SK-N-SH (cell line): ENCODE data around the gene TDRKH. TPM values are rescaled to one million over a fixed set of nuclear protein-coding genes. Genes with fewer than 3 reads are reported as not detected.

Source experiments
- CTCF ChIA-PET: fragments of 300-600, 350-600 bp; formaldehyde crosslinking; extraction: SDS; loops from one replicate; lab custom pipeline; 2021; lab: Yijun Ruan, JAX
- POLR2A ChIA-PET: fragments of 350-600 bp; sonication (Branson Sonifier 250); formaldehyde crosslinking; extraction: SDS; loops from one replicate; lab custom pipeline; 2020; ENCODE audit warnings: antibody characterized with exemption, inconsistent platforms; lab: Yijun Ruan, JAX
- DNase-seq: peaks from one replicate; pipeline ENCODE4 v3.0.0; 2012
- H2AFZ ChIP-seq: fragments of 200-600 bp; sonication (generic); 2 replicates; pipeline ENCODE4 v1.8.1; 2016; ENCODE audit warnings: antibody characterized with exemption, mild to moderate bottlenecking, low read depth
- H3F3A ChIP-seq: fragments of 200-600 bp; sonication (generic); replicated peaks from 2 replicates; pipeline ENCODE3; 2016; ENCODE audit warnings: antibody characterized with exemption, mild to moderate bottlenecking; ENCODE audit not compliant: insufficient read depth
- H3K27ac ChIP-seq, 2 experiments: fragments of 200-500 bp in 1 of 2; fragments of 200-600 bp in 1 of 2; sonication (Bioruptor generic) in 1 of 2; sonication (generic), shearing (Covaris generic) in 1 of 2; 2 replicates each; pipeline versions ENCODE4 v1.5.1 to v1.6.1; 2014 to 2016; ENCODE audit warnings: low read depth in 2 of 2, inconsistent platforms in 1 of 2, low read length in 1 of 2, mild to moderate bottlenecking in 1 of 2, mixed read lengths in 1 of 2
- H3K27me3 ChIP-seq: fragments of 200-600 bp; sonication (generic), shearing (Covaris generic); 2 replicates; pipeline ENCODE4 v1.6.1; 2016; ENCODE audit warnings: mixed run types; ENCODE audit not compliant: insufficient read depth
- H3K36me3 ChIP-seq, 2 experiments: fragments of 200-500 bp in 1 of 2; fragments of 200-600 bp in 1 of 2; sonication (Bioruptor generic) in 1 of 2; sonication (generic) in 1 of 2; replicated peaks in 1 of 2; 2 replicates each; pipeline versions ENCODE3 to v1.5.1; 2014 to 2016; ENCODE audit warnings: low read length in 1 of 2, mild to moderate bottlenecking in 1 of 2; ENCODE audit not compliant: insufficient read depth in 2 of 2, control insufficient read depth in 1 of 2
- H3K4me1 ChIP-seq, 2 experiments: fragments of 200-500 bp in 1 of 2; fragments of 200-600 bp in 1 of 2; sonication (Bioruptor generic) in 1 of 2; sonication (generic), shearing (Covaris generic) in 1 of 2; 2 replicates each; pipeline versions ENCODE4 v1.5.1 to v1.6.1; 2014 to 2016; ENCODE audit warnings: low read depth in 1 of 2, low read length in 1 of 2, mixed run types in 1 of 2; ENCODE audit not compliant: insufficient read depth in 2 of 2, control insufficient read depth in 1 of 2
- H3K4me2 ChIP-seq: fragments of 200-600 bp; sonication (generic), shearing (Covaris generic); 2 replicates; pipeline ENCODE4 v1.6.1; 2017; ENCODE audit warnings: mixed run types
- H3K4me3 ChIP-seq, 2 experiments: fragments of 200-500 bp in 1 of 2; fragments of 200-600 bp in 1 of 2; sonication (Bioruptor generic) in 1 of 2; sonication (generic), shearing (Covaris generic) in 1 of 2; 2 replicates each; pipeline versions ENCODE4 v1.5.1 to v1.8.1; 2014 to 2016; ENCODE audit warnings: low read depth in 2 of 2, inconsistent platforms in 1 of 2, low read length in 1 of 2, mild to moderate bottlenecking in 1 of 2, mixed read lengths in 1 of 2, moderate library complexity in 1 of 2
- H3K79me2 ChIP-seq: fragments of 200-600 bp; sonication (generic); 2 replicates; pipeline ENCODE4 v1.8.1; 2017; ENCODE audit warnings: mild to moderate bottlenecking; ENCODE audit not compliant: insufficient read depth
- H3K9ac ChIP-seq: fragments of 200-600 bp; sonication (generic); 2 replicates; pipeline ENCODE4 v1.6.1; 2017; ENCODE audit warnings: mixed run types
- H3K9me2 ChIP-seq: fragments of 200-600 bp; sonication (generic); 2 replicates; pipeline ENCODE4 v1.6.1; 2017; ENCODE audit warnings: mixed run types
- H3K9me3 ChIP-seq: fragments of 200-600 bp; sonication (generic); 2 replicates; pipeline ENCODE4 v1.6.1; 2017; ENCODE audit warnings: mixed run types, mild to moderate bottlenecking, moderate library complexity
- H4K20me1 ChIP-seq: fragments of 200-600 bp; sonication (generic); 2 replicates; pipeline ENCODE4 v1.6.1; 2017; ENCODE audit warnings: mild to moderate bottlenecking, mixed run types; ENCODE audit not compliant: insufficient read depth
- MEF2A ChIP-seq: IDR thresholded peaks from 2 replicates; pipeline ENCODE4 v1.4.0; 2012; ENCODE audit warnings: low read depth, borderline replicate concordance
- POLR2AphosphoS5 ChIP-seq: IDR thresholded peaks from 2 replicates; pipeline ENCODE4 v1.6.1; 2012; ENCODE audit warnings: low read depth, low read length
- REST ChIP-seq: IDR thresholded peaks from 2 replicates; pipeline ENCODE4 v1.6.1; 2012; ENCODE audit warnings: mild to moderate bottlenecking, low read depth, low read length, moderate library complexity
- TCF12 ChIP-seq: IDR thresholded peaks from 2 replicates; pipeline ENCODE4 v1.4.0; 2012
- USF1 ChIP-seq: IDR thresholded peaks from 2 replicates; pipeline ENCODE4 v1.4.0; 2012; ENCODE audit warnings: low read depth, borderline replicate concordance
- USF2 ChIP-seq: fragments of 150-350 bp; IDR thresholded peaks from 2 replicates; pipeline ENCODE4 v1.6.1; 2017; ENCODE audit warnings: antibody characterized with exemption, low read length, low read depth, borderline replicate concordance
- WGBS: methylation state at CpG from one replicate; pipeline ENCODE4 v1.1.6; 2017; ENCODE audit warnings: low lambda C conversion rate; 5-methylcytosine and 5-hydroxymethylcytosine counted together
- polyA plus RNA-seq, 3 experiments: library from polyadenylated mRNA; depleted of rRNA; stranded (reverse); fragments of >200 nt; gene quantifications; 2 replicates each; pipeline ENCODE4 v1.2.3, GENCODE V29; 2012

TDRKH gene
- polyA plus RNA-seq, 1 of the 3 experiments (the other 2 are of a cell fraction) = 1.9 TPM

- TF ChIP-seq USF1 (no peak), POLR2AphosphoS5 (no peak), TCF12 (no peak)
Observed at GRCh38 chr1:151775894-151776664, 14.2 kb downstream of the TDRKH start (continued).

GRCh38 chr1:151774256-151774922 lies 15.9 kb downstream of the TDRKH start:
- H3K79me2 ChIP-seq = no peaks in the 10 kb centered on the region

More at GRCh38 chr1:151774256-151774922, 15.9 kb downstream of the TDRKH start:
- Histone ChIP-seq H3K4me1 (no peaks in the 10 kb centered on the region), H3K27me3 (no peaks in the 10 kb centered on the region), H3K9me3 (no peaks in the 10 kb centered on the region), H3K27ac (no peak overlapping the region), H3K36me3 (peaks cover 3 to 18% of the 10 kb centered on the region in 2 experiments), H3K4me2 (no peak overlapping the region), H3K4me3 (no peak overlapping the region), H2AFZ (no peak overlapping the region), H3K9me2 (no peaks in the 10 kb centered on the region), H4K20me1 (no peaks in the 10 kb centered on the region), H3F3A (no peaks in the 10 kb centered on the region), H3K9ac (no peak overlapping the region)
- TF ChIP-seq MEF2A = no peak
- no peak for TF ChIP-seq USF2
- no peak for TF ChIP-seq REST
- POLR2A ChIA-PET = no interaction called here
- no peak for DNase-seq
- CTCF ChIA-PET = interaction anchor here (1.3 kb wide), 1 partner anchor 16 kb away, joined by 3 read pairs; the partner anchor contains the start of gene TDRKH
- WGBS = 48% methylated on average over 3 of the region's 3 CpGs
